Loucy (cell line): ENCODE measurements around the gene FOXL3.

Experiments used
- H2AFZ ChIP-seq: fragments of 200-600 bp; sonication (generic); 2 replicates; pipeline ENCODE4 v1.6.0; 2016; ENCODE audit warnings: antibody characterized with exemption, mild to moderate bottlenecking, low read length, moderate library complexity
- H3F3A ChIP-seq: fragments of 200-600 bp; 2 replicates; pipeline ENCODE4 v1.6.0; 2016; ENCODE audit warnings: antibody characterized with exemption, low read depth, mild to moderate bottlenecking
- H3K27me3 ChIP-seq: fragments of 200-600 bp; sonication (generic); 2 replicates; pipeline ENCODE4 v1.6.1; 2014; ENCODE audit warnings: low read length, mild to moderate bottlenecking; ENCODE audit not compliant: insufficient read depth, poor library complexity, severe bottlenecking
- H3K36me3 ChIP-seq: fragments of 200-600 bp; sonication (generic); 2 replicates; pipeline ENCODE4 v1.6.1; 2016; ENCODE audit warnings: low read length; ENCODE audit not compliant: insufficient read depth
- H3K4me1 ChIP-seq: fragments of 200-600 bp; sonication (generic); 2 replicates; pipeline ENCODE4 v1.5.1; 2014; ENCODE audit warnings: low read length, mild to moderate bottlenecking; ENCODE audit not compliant: insufficient read depth, poor library complexity, severe bottlenecking
- H3K4me2 ChIP-seq: fragments of 200-600 bp; sonication (generic); 2 replicates; pipeline ENCODE4 v1.6.0; 2014; ENCODE audit warnings: antibody characterized with exemption, low read length, low read depth, mild to moderate bottlenecking; ENCODE audit not compliant: poor library complexity, severe bottlenecking
- H3K4me3 ChIP-seq: fragments of 200-600 bp; sonication (generic); 2 replicates; pipeline ENCODE4 v1.5.1; 2014; ENCODE audit warnings: low read length, mild to moderate bottlenecking, mixed read lengths; ENCODE audit not compliant: poor library complexity, severe bottlenecking
- H3K79me2 ChIP-seq: fragments of 200-600 bp; sonication (generic); 2 replicates; pipeline ENCODE4 v1.6.1; 2014; ENCODE audit warnings: low read length; ENCODE audit not compliant: insufficient read depth
- H3K9ac ChIP-seq: fragments of 200-600 bp; sonication (generic); 2 replicates; pipeline ENCODE4 v1.6.0; 2014; ENCODE audit warnings: mild to moderate bottlenecking, low read depth, low read length, moderate library complexity; ENCODE audit not compliant: poor library complexity, severe bottlenecking
- H3K9me2 ChIP-seq: fragments of 200-600 bp; sonication (generic); replicated peaks from 2 replicates; pipeline ENCODE4 v1.6.1; 2016; ENCODE audit warnings: low read depth, low read length, mixed read lengths
- H3K9me3 ChIP-seq: fragments of 200-600 bp; sonication (generic); 2 replicates; pipeline ENCODE4 v1.6.1; 2014; ENCODE audit warnings: mild to moderate bottlenecking, antibody characterized with exemption, low read length, low read depth; ENCODE audit not compliant: insufficient read depth
- H4K20me1 ChIP-seq: fragments of 200-600 bp; sonication (generic); 2 replicates; pipeline ENCODE4 v1.6.0; 2014; ENCODE audit warnings: antibody characterized with exemption, low read length, mild to moderate bottlenecking; ENCODE audit not compliant: insufficient read depth, poor library complexity, severe bottlenecking
- EZH2phosphoT487 ChIP-seq: fragments of 200-600 bp; IDR thresholded peaks from 2 replicates; pipeline ENCODE4 v1.6.1; 2018; ENCODE audit warnings: antibody characterized with exemption, mild to moderate bottlenecking, moderate library complexity, borderline replicate concordance
- TF ChIP-seq, protein P1 (sequence below): fragments of 200-600 bp; sonication (generic); conservative IDR thresholded peaks from 2 replicates; pipeline ENCODE4 v1.5.1; 2014; ENCODE audit warnings: mild to moderate bottlenecking, antibody characterized with exemption, low read length

FOXL3 gene

DNA sequence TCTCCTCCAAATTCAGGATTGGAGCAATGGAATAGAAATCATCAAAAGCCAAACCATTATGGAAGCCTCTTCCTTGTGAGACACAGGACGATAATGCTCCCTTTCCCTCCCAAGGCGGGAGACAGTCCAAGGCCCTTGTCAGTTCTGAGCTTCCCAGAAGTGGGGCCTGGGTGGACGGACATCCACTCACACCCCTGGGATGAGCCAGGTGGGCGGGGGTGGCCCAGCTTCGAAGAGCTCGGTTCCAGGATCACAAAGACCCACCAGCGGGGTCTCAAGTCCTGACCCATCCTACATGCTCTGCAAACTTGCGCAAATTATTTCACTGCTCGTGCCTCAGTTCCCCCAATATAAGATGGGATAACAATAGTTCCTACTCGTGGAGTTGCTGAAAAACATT, 10.1 kb upstream of the FOXL3 start:
- Histone ChIP-seq H3K79me2 (no peaks in the 10 kb centered on the region), H4K20me1 (no peaks in the 10 kb centered on the region), H3K4me1 (no peaks in the 10 kb centered on the region), H3K9me3 (peaks cover 42% of the 10 kb centered on the region; the same call in 1 of the 2 replicates), H3K4me3 (no peak overlapping the region), H3K9me2 (no peaks in the 10 kb centered on the region), H2AFZ (no peak overlapping the region), H3K36me3 (no peaks in the 10 kb centered on the region), H3K4me2 (no peak overlapping the region), H3K27me3 (no peaks in the 10 kb centered on the region), H3F3A (no peaks in the 10 kb centered on the region), H3K9ac (no peak overlapping the region)
- TF ChIP-seq EZH2phosphoT487 = no peak
- TF ChIP-seq, protein P1, sequence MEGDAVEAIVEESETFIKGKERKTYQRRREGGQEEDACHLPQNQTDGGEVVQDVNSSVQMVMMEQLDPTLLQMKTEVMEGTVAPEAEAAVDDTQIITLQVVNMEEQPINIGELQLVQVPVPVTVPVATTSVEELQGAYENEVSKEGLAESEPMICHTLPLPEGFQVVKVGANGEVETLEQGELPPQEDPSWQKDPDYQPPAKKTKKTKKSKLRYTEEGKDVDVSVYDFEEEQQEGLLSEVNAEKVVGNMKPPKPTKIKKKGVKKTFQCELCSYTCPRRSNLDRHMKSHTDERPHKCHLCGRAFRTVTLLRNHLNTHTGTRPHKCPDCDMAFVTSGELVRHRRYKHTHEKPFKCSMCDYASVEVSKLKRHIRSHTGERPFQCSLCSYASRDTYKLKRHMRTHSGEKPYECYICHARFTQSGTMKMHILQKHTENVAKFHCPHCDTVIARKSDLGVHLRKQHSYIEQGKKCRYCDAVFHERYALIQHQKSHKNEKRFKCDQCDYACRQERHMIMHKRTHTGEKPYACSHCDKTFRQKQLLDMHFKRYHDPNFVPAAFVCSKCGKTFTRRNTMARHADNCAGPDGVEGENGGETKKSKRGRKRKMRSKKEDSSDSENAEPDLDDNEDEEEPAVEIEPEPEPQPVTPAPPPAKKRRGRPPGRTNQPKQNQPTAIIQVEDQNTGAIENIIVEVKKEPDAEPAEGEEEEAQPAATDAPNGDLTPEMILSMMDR = no peak

DNA sequence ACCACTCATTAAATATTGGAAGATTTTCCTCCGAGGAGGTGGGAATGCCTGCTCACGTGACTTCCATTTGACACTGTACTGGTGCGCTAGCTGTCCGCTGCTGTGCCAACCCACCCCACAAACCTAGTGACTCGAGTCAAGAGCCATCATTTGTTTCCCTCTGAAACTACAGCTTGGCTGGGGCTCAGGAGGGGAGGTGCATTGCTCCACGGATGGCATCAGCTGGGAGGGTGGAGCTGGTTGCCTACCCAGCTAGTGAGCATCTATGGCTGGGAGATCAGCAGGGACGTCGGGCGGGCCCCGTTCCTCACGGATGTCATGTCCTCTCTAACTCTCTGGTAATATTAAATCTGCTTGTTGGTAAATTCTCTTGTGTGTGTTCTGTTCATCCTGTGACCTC, 9.5 kb upstream of the FOXL3 start:
- Histone ChIP-seq H3K36me3 (no peaks in the 10 kb centered on the region), H3K27me3 (no peaks in the 10 kb centered on the region), H4K20me1 (no peaks in the 10 kb centered on the region), H3K4me2 (no peak overlapping the region), H3K4me1 (no peaks in the 10 kb centered on the region), H3K4me3 (no peak overlapping the region), H3K9ac (no peak overlapping the region), H2AFZ (no peak overlapping the region), H3F3A (no peaks in the 10 kb centered on the region), H3K9me3 (peaks cover 38% of the 10 kb centered on the region; the same call in 1 of the 2 replicates), H3K9me2 (no peaks in the 10 kb centered on the region), H3K79me2 (no peaks in the 10 kb centered on the region)
- no peak for TF ChIP-seq EZH2phosphoT487
- TF ChIP-seq, protein P1 = no peak

DNA sequence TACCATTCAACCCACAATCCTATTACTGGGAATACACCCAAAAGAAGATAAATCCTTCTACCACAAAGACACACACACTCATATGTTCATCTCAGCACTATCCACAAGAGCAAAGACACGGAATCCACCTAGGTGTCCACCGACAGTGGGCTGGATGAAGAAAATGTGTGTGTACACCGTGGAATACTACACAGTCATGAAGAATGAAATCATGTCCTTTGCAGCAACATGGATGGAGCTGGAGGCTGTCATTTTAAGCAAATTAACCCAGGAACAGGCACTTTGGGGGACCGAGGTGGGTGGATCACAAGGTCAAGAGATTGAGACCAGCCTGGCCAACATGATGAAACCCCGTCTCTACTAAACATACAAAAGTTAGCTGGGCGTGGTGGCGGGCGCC, 8.3 kb upstream of the FOXL3 start:
- Histone ChIP-seq H4K20me1 (no peaks in the 10 kb centered on the region), H3K4me2 (no peak overlapping the region), H3F3A (no peaks in the 10 kb centered on the region), H3K4me1 (no peaks in the 10 kb centered on the region), H3K9me2 (no peaks in the 10 kb centered on the region), H3K27me3 (no peaks in the 10 kb centered on the region), H3K9me3 (peaks cover 42% of the 10 kb centered on the region; the same call in 1 of the 2 replicates), H3K79me2 (no peaks in the 10 kb centered on the region), H3K4me3 (no peak overlapping the region), H2AFZ (no peak overlapping the region), H3K36me3 (no peaks in the 10 kb centered on the region), H3K9ac (no peak overlapping the region)
- TF ChIP-seq, protein P1 = no peak
- no peak for TF ChIP-seq EZH2phosphoT487
